ENCODE measurements around the gene MCUB.

The MCUB gene

GRCh38 chr4:109684727-109685126, 124.7 kb downstream of the MCUB start:
- FAIRE-seq = no peak

- FAIRE-seq = no peak
These were observed 130.8 kb downstream of the MCUB start for GRCh38 chr4:109690690-109691410.

GRCh38 chr4:109691411-109691920, 131.4 kb downstream of the MCUB start:
- no peak for FAIRE-seq

GRCh38 chr4:109698656-109699055, 138.6 kb downstream of the MCUB start:
- no peak for FAIRE-seq

- FAIRE-seq = no peak
These were observed 139.6 kb downstream of the MCUB start for GRCh38 chr4:109699553-109700225.

- no peak for FAIRE-seq
These were observed 141.7 kb downstream of the MCUB start for GRCh38 chr4:109701566-109702410.

GRCh38 chr4:109702950-109703663, 143.1 kb downstream of the MCUB start, which contains the start of gene CASP6:
Gene CASP6, minus strand, starts transcription at chr4:109703445. Its CDS starts 50 bp downstream, at chr4:109703395.
- FAIRE-seq = no peak

- FAIRE-seq = no peak
These were observed 143.8 kb downstream of the MCUB start for GRCh38 chr4:109703664-109704361.

- no peak for FAIRE-seq
These were observed 148.4 kb downstream of the MCUB start for GRCh38 chr4:109708435-109708834.

GRCh38 chr4:109708990-109709389, 148.9 kb downstream of the MCUB start:
- no peak for FAIRE-seq

GRCh38 chr4:109713500-109713899, 153.5 kb downstream of the MCUB start:
- no peak for FAIRE-seq

- FAIRE-seq = no peak
These were observed 158.7 kb downstream of the MCUB start for GRCh38 chr4:109718759-109719158.

- no peak for FAIRE-seq
These were observed 159.6 kb downstream of the MCUB start for GRCh38 chr4:109719604-109720003.

GRCh38 chr4:109721033-109721432, 161.0 kb downstream of the MCUB start:
- FAIRE-seq = no peak

- no peak for FAIRE-seq
These were observed 162.3 kb downstream of the MCUB start for GRCh38 chr4:109722357-109722756.

GRCh38 chr4:109723110-109723509, 163.1 kb downstream of the MCUB start:
- FAIRE-seq = no peak

GRCh38 chr4:109728385-109728784, 168.3 kb downstream of the MCUB start:
- FAIRE-seq = no peak

GRCh38 chr4:109729117-109729717, 169.2 kb downstream of the MCUB start:
- no peak for FAIRE-seq

GRCh38 chr4:109729718-109730618, 169.9 kb downstream of the MCUB start, which contains the start of gene PLA2G12A:
Gene PLA2G12A, minus strand, starts transcription at chr4:109730070. Its CDS starts 261 bp downstream, at chr4:109729809.
- FAIRE-seq = no peak
